ENCODE data around the gene FSD1L.

GRCh38 chr9:105475302-105475701, 27.5 kb downstream of the FSD1L start:
- TF ChIP-seq POLR2AphosphoS5 (IDR thresholded peaks at IDR 0.05; ENCODE audit: low read depth, low read length) (no peak), TAF1 (IDR thresholded peaks at IDR 0.05; ENCODE audit: borderline replicate concordance, insufficient read depth, low read length) (no peak), SIN3A (IDR thresholded peaks at IDR 0.05; ENCODE audit: borderline replicate concordance, insufficient read depth, low read length) (no peak), FOXP2 (optimal IDR thresholded peaks at IDR 0.05; ENCODE audit: borderline replicate concordance, extremely low read depth, extremely low read length, insufficient read depth) (no peak)

All from PFSK-1 (cell line).